SH-SY5Y (cell line): Measurements from ENCODE around the gene C13orf42.

Experiments
- GATA2 ChIP-seq: IDR thresholded peaks from 2 replicates; pipeline ENCODE4 v1.6.1; 2011; ENCODE audit warnings: mild to moderate bottlenecking, low read depth, low read length
- GATA3 ChIP-seq: IDR thresholded peaks from 2 replicates; pipeline ENCODE4 v1.6.1; 2011; ENCODE audit warnings: low read depth, mild to moderate bottlenecking, low read length, moderate library complexity

C13orf42 gene

GRCh38 chr13:51111174-51111573 is at the start of gene C13orf42:
Gene C13orf42 (minus strand): TSS chr13:51111274. CDS start chr13:51111209, 65 bp downstream.
- TF ChIP-seq GATA3 (no peak), GATA2 (no peak)

- no peak for TF ChIP-seq GATA2
- TF ChIP-seq GATA3: no peak
Observed at GRCh38 chr13:51158880-51159518, 47.9 kb upstream of the C13orf42 start.

- TF ChIP-seq GATA3: no peak
- no peak for TF ChIP-seq GATA2
Observed at GRCh38 chr13:51158365-51158764, 47.3 kb upstream of the C13orf42 start.

DNA sequence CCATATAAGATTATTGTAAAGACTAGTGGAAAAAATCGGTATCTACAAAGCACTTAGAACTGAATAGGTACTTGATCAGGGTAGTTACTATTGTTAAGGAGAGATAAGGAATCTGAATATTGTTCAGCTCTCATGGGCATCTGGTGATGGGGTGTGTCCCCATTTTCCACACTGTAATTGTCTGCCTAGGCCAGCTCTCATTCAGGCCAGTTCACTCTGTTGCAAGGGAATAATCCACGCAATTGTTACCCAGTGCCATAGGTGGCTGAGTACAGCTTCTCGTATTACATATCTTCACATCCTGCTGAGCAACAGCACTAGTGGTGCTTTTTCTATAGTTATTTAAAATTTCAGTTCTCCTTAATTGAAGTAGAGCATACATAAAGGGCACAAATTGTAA is 45.6 kb upstream of the C13orf42 start:
- TF ChIP-seq GATA3 (no peak), GATA2 (no peak)

- TF ChIP-seq GATA2 (no peak), GATA3 (no peak)
Observed at GRCh38 chr13:51155776-51156515, 44.9 kb upstream of the C13orf42 start.

GRCh38 chr13:51155161-51155560 is 44.1 kb upstream of the C13orf42 start:
- TF ChIP-seq GATA3: no peak
- no peak for TF ChIP-seq GATA2

DNA sequence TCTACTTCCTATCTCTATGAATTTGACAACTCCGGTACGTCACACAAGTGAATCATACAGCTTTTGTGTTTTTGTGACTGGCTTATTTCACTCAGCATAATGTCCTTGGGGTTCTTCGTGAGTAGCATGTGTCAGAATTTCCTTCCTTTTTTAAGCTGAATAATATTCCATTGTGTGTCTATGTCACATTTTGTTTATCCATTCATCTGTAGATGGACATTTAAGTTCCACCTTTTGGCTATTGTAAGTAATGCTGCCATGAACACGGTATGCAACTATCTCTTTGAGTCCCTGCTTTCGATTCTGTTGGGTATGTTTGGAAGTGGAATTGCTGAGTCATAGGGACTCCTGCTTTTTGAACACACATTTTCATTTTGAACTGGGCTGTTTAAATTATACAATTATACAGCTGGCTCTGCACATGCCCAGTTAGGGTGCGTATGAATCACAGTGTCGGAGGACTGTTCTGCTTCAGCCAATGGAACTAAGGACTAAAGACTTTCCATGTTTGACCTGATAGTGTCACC is 43.0 kb upstream of the C13orf42 start:
- TF ChIP-seq GATA2: no peak
- TF ChIP-seq GATA3: no peak

DNA sequence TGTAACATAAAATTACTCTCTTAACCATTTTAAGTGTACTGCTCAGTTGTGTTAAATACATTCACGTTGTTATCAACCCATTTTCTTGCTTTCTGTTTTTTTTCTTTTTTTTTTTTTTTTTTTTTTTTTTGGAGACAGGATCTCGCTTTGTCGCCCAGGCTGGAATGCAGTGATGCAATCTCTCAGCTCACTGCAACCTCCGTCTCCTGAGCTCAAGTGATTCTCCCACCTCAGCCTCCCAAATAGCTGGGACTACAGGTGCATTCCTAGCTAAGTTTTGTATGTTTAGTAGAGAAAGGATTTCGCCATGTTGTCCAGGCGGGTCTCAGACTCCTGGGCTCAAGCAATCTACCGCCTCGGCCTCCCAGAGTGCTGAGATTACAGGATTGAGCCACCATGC is 42.5 kb upstream of the C13orf42 start:
- TF ChIP-seq GATA2 (no peak), GATA3 (no peak)

- TF ChIP-seq GATA3 (no peak), GATA2 (no peak)
Observed at GRCh38 chr13:51152701-51153100, 41.6 kb upstream of the C13orf42 start.

GRCh38 chr13:51151463-51151862 is 40.4 kb upstream of the C13orf42 start:
- TF ChIP-seq GATA2 (no peak), GATA3 (no peak)

DNA sequence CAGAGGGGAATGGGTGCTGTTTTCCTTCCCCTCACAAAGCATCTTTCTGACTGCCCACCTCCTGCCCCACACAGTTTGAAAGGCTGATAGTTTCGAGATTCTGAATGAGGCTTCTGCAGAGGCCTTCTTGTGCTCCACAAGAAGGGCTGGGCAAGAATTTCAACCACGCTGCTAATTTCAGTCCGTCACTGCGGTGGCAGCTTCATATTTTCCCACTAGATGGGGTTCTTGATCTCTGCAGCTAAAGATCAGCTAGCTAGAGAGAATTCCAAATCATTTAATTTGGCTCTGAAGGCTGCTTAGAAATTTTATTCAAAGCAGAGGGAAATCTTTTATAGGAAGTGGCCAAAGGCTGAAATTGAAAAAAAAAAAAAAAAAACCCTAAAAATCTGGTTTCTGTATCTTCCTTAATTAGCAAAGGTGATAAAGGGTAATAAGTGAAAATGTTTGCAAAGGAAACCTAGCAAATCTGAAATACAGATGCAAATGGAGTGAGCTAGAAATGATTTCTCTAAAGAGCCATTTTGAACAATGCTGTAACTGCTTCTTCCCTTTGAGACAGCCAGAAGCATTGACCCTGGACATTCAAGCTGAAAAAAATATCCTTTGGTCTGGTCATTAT is 38.0 kb upstream of the C13orf42 start:
- TF ChIP-seq GATA3 (no peak), GATA2 (no peak)

GRCh38 chr13:51148223-51148951 is 37.3 kb upstream of the C13orf42 start:
- TF ChIP-seq GATA3 (no peak), GATA2 (no peak)

GRCh38 chr13:51147732-51148131 is 36.7 kb upstream of the C13orf42 start:
- no peak for TF ChIP-seq GATA2
- TF ChIP-seq GATA3: no peak

DNA sequence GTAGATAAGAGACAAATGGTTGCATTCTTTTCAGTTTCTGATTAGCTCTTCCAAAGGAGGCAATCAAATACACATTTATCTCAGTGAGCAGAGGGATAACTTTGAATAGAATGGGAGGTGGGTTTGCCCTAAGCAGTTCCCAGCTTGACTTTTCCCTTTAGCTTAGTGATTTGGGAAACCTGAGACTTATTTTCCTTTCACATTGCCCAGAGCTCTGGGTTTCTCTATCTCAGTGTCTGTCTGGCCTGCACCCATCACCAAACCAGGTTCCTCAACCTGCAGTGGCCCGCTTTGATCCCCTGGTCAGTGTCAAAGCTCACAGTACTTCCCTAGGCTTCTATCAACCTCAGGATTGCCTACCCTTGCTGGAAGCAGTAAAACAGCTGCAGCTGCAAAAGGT is 35.6 kb upstream of the C13orf42 start:
- TF ChIP-seq GATA2 (no peak), GATA3 (no peak)
